ENCODE measurements around the gene NKD2. TPM values are rescaled to one million over a fixed set of nuclear protein-coding genes. Genes with fewer than 3 reads are reported as not detected.

The NKD2 gene
- total RNA-seq, 2 donors from 2014 or later, result 1.4 to 1.5 TPM

- no peak for ATAC-seq (ENCODE audit: insufficient number of reproducible peaks, low FRiP score, low read depth)
- DNase-seq (ENCODE audit: low spot score), result no peak
- Histone ChIP-seq H3K4me1 (ENCODE audit: control insufficient read depth in 1 of 2, low read depth in 2 of 2) (no peaks in the 10 kb centered on the region), H3K27ac (no peak overlapping the region), H3K27me3 (replicated peaks; ENCODE audit: insufficient read depth) (no peaks in the 10 kb centered on the region), H3K36me3 (no peaks in the 10 kb centered on the region), H3K9me3 (no peaks in the 10 kb centered on the region), H3K4me3 (no peak overlapping the region)
- TF ChIP-seq CTCF (IDR thresholded peaks at IDR 0.05), result no peak
These were observed 35.5 kb downstream of the NKD2 start for GRCh38 chr5:1044117-1044516.

- no peak overlapping the region for H3K4me3 ChIP-seq
- H3K36me3 ChIP-seq, result no peaks in the 10 kb centered on the region
- H3K4me1 ChIP-seq (ENCODE audit: control insufficient read depth in 1 of 2, low read depth in 2 of 2), result no peaks in the 10 kb centered on the region
- H3K27ac ChIP-seq, result no peak overlapping the region
- no peaks in the 10 kb centered on the region for H3K9me3 ChIP-seq
- DNase-seq (ENCODE audit: low spot score) (no peak), ATAC-seq (ENCODE audit: insufficient number of reproducible peaks, low FRiP score, low read depth) (no peak)
- H3K27me3 ChIP-seq (replicated peaks; ENCODE audit: insufficient read depth), result no peaks in the 10 kb centered on the region
- TF ChIP-seq CTCF (IDR thresholded peaks at IDR 0.05), result no peak
These were observed 37.5 kb downstream of the NKD2 start for GRCh38 chr5:1045960-1046560.

GRCh38 chr5:1047332-1047965, 38.8 kb downstream of the NKD2 start:
- no peak overlapping the region for H3K27ac ChIP-seq
- H3K4me1 ChIP-seq (ENCODE audit: control insufficient read depth in 1 of 2, low read depth in 2 of 2), result no peaks in the 10 kb centered on the region
- no peaks in the 10 kb centered on the region for H3K9me3 ChIP-seq
- no peak overlapping the region for H3K4me3 ChIP-seq
- ATAC-seq (ENCODE audit: insufficient number of reproducible peaks, low FRiP score, low read depth) (no peak), DNase-seq (ENCODE audit: low spot score) (no peak)
- no peak for TF ChIP-seq CTCF (IDR thresholded peaks at IDR 0.05)
- no peaks in the 10 kb centered on the region for H3K36me3 ChIP-seq
- H3K27me3 ChIP-seq (replicated peaks; ENCODE audit: insufficient read depth), result no peaks in the 10 kb centered on the region

- ATAC-seq (ENCODE audit: insufficient number of reproducible peaks, low FRiP score, low read depth) (no peak), DNase-seq (ENCODE audit: low spot score) (no peak)
- no peaks in the 10 kb centered on the region for H3K36me3 ChIP-seq
- no peak overlapping the region for H3K27ac ChIP-seq
- no peaks in the 10 kb centered on the region for H3K27me3 ChIP-seq (replicated peaks; ENCODE audit: insufficient read depth)
- H3K4me1 ChIP-seq (ENCODE audit: control insufficient read depth in 1 of 2, low read depth in 2 of 2), result no peaks in the 10 kb centered on the region
- no peak overlapping the region for H3K4me3 ChIP-seq
- TF ChIP-seq CTCF (IDR thresholded peaks at IDR 0.05), result no peak
- no peaks in the 10 kb centered on the region for H3K9me3 ChIP-seq
These were observed 39.6 kb downstream of the NKD2 start for GRCh38 chr5:1048162-1048721.

GRCh38 chr5:1048861-1049838, 40.5 kb downstream of the NKD2 start:
- no peak for TF ChIP-seq CTCF (IDR thresholded peaks at IDR 0.05)
- Histone ChIP-seq H3K4me1 (ENCODE audit: control insufficient read depth in 1 of 2, low read depth in 2 of 2) (no peaks in the 10 kb centered on the region), H3K9me3 (no peaks in the 10 kb centered on the region), H3K27me3 (replicated peaks; ENCODE audit: insufficient read depth) (no peaks in the 10 kb centered on the region), H3K4me3 (no peak overlapping the region), H3K36me3 (no peaks in the 10 kb centered on the region), H3K27ac (no peak overlapping the region)
- ATAC-seq (ENCODE audit: insufficient number of reproducible peaks, low FRiP score, low read depth), result no peak
- no peak for DNase-seq (ENCODE audit: low spot score)

All from thoracic aorta (tissue), 2 donors.